ENCODE data around the gene ERICH2. TPM values are rescaled to one million over a fixed set of nuclear protein-coding genes. Genes with fewer than 3 reads are reported as not detected.

The ERICH2 gene, protein sequence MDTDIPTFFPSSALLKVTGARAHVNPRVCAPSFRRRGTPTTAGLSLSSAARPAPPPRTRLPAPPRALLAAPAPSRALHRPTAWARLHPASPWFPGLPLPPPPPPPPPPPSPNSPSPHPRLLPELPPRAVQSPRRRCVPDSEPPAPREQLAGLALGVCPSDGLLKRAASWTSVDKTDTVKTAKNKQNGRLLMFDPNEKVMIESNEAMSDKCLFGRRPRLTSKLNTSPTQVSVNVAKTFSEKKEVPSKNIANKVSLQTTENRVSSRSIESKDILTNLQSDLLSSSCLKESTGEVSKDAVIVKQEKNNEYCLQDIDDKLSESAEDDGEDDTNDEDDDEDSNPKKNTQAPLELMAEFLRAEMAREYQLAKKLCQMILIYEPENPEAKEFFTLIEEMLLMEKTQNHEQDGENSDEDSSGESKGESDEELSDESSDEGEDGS
- total RNA-seq = not detected

- H3K27ac ChIP-seq = peak within 1 kb of the TSS; percentile 34 to 65
- peak; percentile 61 for ATAC-seq (ENCODE audit: insufficient number of reproducible peaks, low FRiP score, low read depth)
- peak; percentile 28 for DNase-seq (ENCODE audit: low spot score)
- H3K4me3 ChIP-seq = peak within 1 kb of the TSS; percentile 87
- H3K27me3 ChIP-seq (replicated peaks; ENCODE audit: insufficient read depth) = no peaks in the 10 kb centered on the region
- TF ChIP-seq CTCF (IDR thresholded peaks at IDR 0.05) = no peak
- no peaks in the 10 kb centered on the region for H3K9me3 ChIP-seq
- H3K36me3 ChIP-seq = no peaks in the 10 kb centered on the region
- H3K4me1 ChIP-seq (ENCODE audit: control insufficient read depth in 1 of 2, low read depth in 2 of 2) = peaks cover 0 to 17% of the 10 kb centered on the region in 2 donors
Measured at GRCh38 chr2:170770008-170770605, at the start of gene ERICH2. Gene ERICH2, plus strand, starts transcription at chr2:170770378. Its CDS starts 304 bp downstream, at chr2:170770682.

DNA sequence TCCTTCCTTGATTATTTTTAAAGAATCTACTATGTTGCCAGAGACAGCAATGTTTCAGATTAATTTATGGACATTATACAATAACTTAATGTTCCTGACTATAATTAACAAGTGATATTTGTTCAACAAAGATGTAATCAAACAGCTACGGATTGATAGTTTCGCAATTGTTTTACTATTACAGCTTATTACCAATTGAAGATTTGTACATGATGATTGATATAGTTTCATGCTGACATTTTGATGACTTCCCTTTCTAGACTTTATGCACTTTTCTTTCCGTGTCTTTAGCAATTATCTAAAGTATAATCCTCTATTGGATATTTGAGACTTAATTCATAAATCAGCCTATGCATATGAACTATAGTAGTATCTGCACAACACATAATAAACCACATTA, 48.5 kb upstream of the ERICH2 start:
- no peak for ATAC-seq (ENCODE audit: insufficient number of reproducible peaks, low FRiP score, low read depth)
- H3K9me3 ChIP-seq = no peaks in the 10 kb centered on the region
- no peak for TF ChIP-seq CTCF (IDR thresholded peaks at IDR 0.05)
- no peaks in the 10 kb centered on the region for H3K27me3 ChIP-seq (replicated peaks; ENCODE audit: insufficient read depth)
- DNase-seq (ENCODE audit: low spot score) = no peak
- H3K4me3 ChIP-seq = no peak overlapping the region
- H3K4me1 ChIP-seq (ENCODE audit: control insufficient read depth in 1 of 2, low read depth in 2 of 2) = peaks cover 7 to 8% of the 10 kb centered on the region in 2 donors
- no peaks in the 10 kb centered on the region for H3K36me3 ChIP-seq
- no peak overlapping the region for H3K27ac ChIP-seq

DNA sequence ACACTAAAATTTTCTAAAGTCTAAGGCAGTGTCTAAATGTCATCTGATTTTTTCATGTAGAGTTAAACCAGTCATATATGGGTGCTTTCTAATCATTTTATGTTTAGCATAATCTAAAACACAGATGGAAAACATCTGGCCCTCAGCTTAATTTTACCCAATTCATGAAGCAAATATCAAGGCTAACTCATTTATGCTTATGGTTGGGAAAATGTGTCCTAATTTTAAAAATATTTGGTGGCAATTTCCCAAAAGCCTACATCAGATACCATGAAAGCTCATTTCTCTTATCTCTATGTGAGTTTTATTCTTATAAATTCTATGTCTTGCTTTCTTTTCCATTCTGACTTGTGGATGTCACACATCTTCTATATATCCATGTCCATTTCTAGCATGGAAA, 47.9 kb upstream of the ERICH2 start:
- Histone ChIP-seq H3K27me3 (replicated peaks; ENCODE audit: insufficient read depth) (no peaks in the 10 kb centered on the region), H3K4me3 (no peak overlapping the region), H3K9me3 (no peaks in the 10 kb centered on the region), H3K27ac (no peak overlapping the region), H3K4me1 (ENCODE audit: control insufficient read depth in 1 of 2, low read depth in 2 of 2) (peaks cover under 1 to 2% of the 10 kb centered on the region in 2 donors), H3K36me3 (no peaks in the 10 kb centered on the region)
- DNase-seq (ENCODE audit: low spot score) (no peak), ATAC-seq (ENCODE audit: insufficient number of reproducible peaks, low FRiP score, low read depth) (no peak)
- no peak for TF ChIP-seq CTCF (IDR thresholded peaks at IDR 0.05)

DNA sequence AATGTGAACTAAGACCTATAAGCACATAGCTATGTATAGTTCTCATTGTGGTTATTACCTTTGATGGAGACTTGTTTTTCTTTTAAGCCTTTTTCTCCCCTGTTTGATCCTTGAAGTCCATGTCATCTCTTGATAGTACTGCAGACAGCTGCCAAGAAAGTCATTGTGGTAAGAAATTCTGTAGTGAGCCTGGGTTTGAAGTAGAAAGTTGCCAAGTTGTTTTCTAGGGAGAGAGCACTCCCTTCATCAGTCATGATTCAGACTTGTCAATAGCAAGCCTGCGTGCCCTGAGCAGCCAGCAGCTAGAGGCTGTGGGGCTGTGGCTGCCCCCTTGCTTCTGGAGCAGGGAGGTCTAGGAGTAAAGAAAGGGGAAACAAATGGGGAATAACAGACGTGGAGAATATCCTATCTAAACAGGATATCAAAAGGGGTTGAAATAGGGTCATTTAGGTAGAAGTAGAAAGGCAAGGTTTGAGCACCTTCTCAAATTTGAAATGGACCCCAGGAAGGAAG, 46.7 kb upstream of the ERICH2 start:
- Histone ChIP-seq H3K9me3 (no peaks in the 10 kb centered on the region), H3K4me1 (ENCODE audit: control insufficient read depth in 1 of 2, low read depth in 2 of 2) (no peaks in the 10 kb centered on the region), H3K27me3 (replicated peaks; ENCODE audit: insufficient read depth) (no peaks in the 10 kb centered on the region), H3K36me3 (no peaks in the 10 kb centered on the region), H3K27ac (no peak overlapping the region), H3K4me3 (no peak overlapping the region)
- no peak for DNase-seq (ENCODE audit: low spot score)
- TF ChIP-seq CTCF (IDR thresholded peaks at IDR 0.05) = no peak
- ATAC-seq (ENCODE audit: insufficient number of reproducible peaks, low FRiP score, low read depth) = no peak
